Stimulated activated naive CD8-positive, alpha-beta T cell treated with anti-CD3 and anti-CD28 coated beads, Interleukin-15, Interleukin-2, amounts not matched to agents 100 U/mL and 50 U/mL, for 24 hours (primary cell): ENCODE data around the gene IGF2BP1.
"Not testable (repeated sequence)": the region's sequence is repeated elsewhere in the genome, so short reads cannot be mapped to it uniquely, and the experiment has no call there.

Experiments used
- ATAC-seq: fragments of 150-1000 bp; cut with Tn5 transposase; one replicate; pipeline ENCODE4 v1.10.0; 2021
- DNase-seq: peaks from one replicate; pipeline ENCODE4 v3.0.0; 2021

IGF2BP1 gene

DNA sequence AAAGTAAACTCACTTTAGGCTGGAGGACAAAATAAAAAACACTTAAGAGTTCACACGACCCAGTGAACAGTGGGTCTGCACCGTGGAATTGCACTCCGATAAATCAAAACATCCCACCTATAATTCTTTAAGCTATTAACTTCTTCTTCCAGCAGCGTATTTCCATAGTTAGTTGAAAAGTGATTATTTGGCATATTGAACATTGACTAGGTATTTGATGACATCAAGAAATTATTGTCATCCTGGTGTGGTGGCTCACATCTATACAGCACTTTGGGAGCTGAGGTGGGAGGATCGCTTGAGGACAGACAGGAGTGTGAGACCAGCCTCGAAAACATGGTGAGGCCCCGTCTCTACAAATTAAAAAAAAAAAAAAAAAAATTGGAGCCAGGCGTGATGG is 23.4 kb downstream of the IGF2BP1 start:
- no peak for ATAC-seq
- no peak for DNase-seq

DNA sequence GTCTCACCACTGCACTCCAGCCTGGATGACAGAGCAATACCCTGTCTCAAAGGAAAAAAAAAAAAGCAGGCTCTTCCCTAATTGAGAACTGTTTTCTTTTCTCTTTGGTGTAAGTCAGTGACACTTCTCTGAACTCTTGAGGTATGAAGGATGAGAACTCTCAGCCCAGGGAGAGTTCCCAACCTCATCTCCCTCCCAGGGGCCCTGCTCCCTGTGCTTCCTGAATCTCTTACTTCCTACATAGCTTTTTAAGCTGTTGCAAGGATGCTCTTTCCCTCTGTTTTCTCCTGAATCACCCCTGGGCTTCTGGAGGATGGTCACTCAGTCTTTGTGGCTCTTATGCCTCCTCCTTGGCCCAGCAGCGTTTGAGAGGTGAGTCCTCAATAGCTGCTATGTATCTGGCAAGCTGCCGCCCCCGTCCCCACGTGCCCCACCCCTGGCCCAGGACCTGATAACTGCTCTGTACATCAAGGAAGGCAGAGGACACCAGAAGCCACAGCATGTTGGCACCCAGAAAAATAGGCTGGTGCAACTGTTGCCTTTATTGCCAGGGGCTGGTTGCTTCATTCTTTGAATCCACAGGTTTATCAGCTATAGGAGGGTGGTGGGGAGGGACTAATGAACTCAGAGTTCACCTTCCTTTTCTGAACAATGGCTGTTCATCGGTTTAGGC is 24.0 kb downstream of the IGF2BP1 start:
- no peak for DNase-seq
- ATAC-seq = no peak

DNA sequence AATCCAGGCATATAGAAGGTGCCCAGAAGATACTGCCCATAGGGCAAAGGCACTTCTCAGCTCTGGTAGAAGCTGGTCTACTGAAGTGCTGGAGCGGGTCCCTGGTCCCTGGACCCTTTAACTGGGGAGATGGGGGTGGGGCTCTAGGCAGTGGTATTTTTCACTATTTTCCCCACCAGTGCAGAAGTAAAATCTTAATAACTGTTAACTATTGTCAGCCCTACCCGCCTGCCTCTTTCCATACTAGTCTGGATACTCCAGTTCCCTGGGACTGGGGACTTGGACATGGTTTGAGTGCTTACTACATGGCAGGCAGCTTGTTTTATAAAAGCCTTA is 24.6 kb downstream of the IGF2BP1 start:
- DNase-seq = no peak
- no peak for ATAC-seq

DNA sequence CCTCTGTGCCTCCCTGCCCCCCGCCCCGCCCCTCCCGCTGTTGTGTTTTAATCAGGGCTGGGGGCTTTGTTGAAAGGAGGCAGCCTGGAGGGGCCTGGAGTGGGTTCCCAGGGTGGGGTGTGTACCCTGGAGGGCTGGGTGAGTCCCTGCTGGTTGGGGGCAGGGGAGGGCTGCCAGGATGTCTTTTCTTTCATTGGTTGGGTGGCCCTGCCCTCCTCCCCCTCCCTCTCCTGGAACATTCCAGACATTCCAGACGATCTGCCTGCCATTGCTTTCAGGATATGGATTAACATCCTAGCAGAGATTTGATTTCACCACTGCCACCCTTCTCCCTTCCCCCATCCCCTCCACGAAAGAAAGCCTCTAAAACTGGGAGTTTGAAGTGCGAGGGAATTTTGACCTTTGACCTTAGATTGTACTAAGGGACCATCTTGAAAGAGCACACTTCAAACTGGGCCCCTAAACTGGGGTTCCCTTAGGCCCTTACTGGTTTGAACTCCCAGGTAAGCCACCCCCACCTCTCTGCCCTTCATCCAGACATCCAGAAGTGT is 25.3 kb downstream of the IGF2BP1 start:
- ATAC-seq (no peak), DNase-seq (no peak)

DNA sequence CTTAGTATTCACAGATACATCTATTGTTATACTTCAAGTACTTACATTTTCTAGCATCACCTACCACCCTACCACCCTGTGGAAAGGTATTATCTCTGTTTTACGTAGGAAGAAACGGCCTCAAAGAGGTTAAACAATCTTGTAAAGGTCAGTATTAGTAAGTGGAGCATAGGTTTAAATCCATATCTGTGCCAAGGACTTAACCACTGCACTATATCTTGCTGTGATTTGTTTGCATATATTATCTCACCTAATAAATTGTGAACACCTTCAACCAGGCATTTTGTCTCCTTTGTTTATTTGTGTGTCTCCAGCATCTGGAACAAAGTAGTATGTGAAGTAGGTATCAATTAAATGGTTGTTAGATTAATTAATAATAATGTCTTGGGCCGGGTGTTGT is 27.3 kb downstream of the IGF2BP1 start:
- no peak for DNase-seq
- ATAC-seq = no peak

DNA sequence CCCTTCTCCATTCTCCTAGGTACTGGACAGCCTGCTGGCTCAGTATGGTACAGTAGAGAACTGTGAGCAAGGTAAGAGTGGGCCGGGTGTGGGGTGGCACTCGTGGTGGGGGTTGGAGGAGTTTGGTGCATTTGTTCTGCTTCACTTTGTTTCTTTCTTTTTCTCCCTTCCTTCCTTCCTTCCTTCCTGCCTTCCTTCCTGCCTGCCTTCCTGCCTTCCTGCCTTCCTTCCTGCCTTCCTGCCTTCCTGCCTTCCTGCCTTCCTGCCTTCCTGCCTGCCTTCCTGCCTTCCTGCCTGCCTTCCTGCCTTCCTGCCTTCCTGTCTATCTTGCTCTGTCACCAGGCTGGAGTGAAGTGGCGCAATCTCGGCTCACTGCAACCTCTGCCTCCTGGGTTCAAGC is 29.3 kb downstream of the IGF2BP1 start:
- not testable (repeated sequence) for ATAC-seq, DNase-seq

DNA sequence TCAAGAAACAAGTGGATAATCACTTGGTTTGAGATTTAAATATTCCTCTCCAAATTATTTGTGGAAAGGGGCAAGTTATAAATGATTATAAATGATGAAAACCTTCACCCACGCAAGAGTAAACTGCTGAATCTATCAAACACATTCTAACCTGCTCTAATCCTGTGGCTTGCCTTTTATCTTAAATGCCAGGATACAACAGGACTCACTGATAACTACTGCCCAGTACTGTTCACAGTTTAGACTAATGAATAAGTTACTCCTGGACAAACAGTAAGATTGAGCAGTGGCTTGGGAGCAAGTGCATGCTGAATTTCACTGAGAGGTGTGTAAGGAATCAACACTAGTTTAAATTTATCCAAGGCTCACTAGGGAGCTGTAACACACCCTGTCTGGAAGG is 31.1 kb downstream of the IGF2BP1 start:
- DNase-seq (no peak), ATAC-seq (no peak)

DNA sequence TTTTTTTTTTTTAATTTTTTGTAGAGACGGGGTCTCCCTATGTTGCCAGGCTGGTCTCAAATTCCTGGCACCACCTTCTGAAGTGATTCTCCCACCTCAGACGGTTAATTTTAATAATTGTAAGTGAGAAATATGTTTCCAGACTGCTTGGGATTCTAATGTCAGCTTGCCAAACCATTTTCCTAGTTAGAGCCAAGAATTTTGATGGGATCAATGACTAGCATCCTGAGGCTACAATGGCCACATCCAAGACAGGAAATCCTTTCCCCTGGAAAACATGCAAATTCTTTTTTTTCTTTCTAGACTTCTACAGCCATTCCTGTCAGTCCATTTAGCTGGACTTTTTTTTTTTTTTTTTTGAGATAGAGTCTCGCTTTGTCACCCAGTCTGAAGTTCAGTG is 32.6 kb downstream of the IGF2BP1 start:
- ATAC-seq (no peak), DNase-seq (no peak)

DNA sequence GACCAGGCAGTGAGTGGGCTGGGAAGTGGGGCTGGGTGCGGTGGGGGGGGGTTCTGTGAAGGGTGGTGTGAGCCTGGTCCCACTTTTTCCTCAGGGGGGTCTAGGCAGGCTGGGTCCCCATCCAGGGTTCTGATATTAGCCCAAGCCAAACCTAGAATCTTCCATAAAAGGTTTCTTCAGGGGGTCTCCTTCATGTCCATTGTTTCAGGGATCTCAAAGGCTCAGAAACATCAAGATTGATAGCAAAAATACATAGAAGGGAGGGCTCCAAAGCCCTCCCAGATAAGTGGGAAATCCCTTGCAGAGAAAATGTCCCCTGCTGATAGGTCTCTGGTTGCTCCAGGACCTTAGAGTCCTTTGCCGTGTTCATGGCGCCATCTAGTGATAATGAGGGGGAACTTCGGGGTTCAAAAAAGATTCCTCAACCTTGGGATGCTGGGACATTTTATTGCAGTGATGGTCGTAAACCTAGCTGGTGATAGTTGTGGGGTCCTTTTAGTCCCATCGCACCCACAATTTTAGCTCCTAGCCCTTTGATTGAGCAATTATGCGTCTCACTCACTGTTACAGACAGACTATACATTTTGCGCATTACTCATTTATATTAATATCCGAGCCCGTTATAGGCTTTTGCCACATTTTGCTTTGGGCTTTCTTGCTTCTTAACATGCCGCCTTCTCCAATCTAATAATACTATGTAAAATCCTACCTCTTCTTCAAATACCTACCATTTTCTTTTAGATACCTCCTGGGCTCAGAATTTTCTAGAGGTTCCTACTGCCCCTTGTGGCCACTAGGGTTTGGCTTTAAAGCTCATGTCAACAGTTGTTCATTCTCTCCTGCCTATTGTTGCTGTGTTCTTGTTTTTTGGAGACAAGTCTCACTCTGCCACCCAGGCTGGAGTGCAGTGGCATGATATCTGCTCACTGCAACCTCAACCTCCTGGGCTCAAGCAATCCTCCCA is 35.1 kb downstream of the IGF2BP1 start:
- DNase-seq (peak; percentile 47), ATAC-seq (peak; percentile 75)

DNA sequence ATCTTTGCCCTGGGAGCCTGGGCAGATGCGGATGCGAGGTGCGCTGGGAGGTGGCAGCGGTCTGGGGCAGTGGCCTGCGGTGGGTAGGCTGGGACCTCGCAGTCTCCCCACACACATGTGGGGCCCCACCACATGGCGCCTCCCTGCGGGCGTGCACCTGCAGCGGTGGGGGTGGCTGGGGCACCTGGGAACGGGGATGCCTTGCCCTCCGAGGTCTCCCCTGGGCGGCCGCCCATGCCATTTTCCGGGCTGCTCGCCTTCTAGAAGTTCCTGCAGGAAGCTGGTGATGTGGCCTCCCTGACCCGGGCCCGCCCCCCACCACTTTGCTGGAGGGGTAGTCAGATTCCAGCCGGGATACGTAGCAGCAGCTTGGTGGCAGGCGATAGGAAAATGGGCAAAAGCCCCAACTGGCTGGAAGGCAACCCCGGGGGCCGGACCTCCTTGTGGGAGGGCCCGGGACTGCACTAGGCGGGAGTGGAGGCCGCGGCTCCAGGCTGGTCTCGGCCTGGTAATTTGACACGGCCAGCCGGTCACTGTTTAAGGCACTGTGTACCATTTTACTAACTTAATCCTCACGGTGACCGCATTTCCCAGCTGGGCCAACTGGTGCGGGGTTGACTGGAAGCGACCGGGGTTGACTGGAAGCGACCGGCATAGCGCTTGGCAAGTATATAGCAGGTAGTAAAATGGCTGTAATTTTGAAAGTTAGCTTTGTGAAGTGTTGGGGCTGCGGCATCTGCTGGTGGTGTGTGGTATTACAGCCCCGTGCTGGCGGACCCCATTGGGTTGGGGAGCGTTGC is 38.5 kb downstream of the IGF2BP1 start:
- peak; percentile 57 for DNase-seq
- ATAC-seq = no peak

DNA sequence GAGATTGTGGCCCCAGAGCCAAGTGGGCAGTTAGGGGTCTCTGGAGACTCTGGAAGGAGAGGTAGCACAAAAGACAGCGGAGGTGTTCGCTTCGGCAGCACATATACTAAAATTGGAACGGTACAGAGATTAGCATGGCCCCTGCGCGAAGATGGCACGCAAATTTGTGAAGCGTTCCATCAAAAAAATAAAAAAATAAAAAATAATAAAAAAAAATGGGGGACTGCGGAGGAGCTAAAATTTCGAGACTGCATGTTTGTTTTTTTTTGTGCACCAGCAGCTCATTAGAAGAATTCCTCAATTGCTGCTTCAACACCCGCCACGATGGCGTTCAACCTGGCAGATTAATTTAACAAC is 39.1 kb downstream of the IGF2BP1 start:
- no peak for DNase-seq
- ATAC-seq = no peak

DNA sequence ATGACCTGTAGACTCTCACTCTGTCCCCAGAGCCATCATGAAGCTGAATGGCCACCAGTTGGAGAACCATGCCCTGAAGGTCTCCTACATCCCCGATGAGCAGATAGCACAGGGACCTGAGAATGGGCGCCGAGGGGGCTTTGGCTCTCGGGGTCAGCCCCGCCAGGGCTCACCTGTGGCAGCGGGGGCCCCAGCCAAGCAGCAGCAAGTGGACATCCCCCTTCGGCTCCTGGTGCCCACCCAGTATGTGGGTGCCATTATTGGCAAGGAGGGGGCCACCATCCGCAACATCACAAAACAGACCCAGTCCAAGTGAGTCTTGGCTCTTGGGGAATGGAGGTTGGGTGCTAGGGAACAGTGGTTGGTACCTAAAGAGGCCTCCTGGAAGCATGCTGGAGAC is 41.0 kb downstream of the IGF2BP1 start:
- DNase-seq (no peak), ATAC-seq (no peak)

DNA sequence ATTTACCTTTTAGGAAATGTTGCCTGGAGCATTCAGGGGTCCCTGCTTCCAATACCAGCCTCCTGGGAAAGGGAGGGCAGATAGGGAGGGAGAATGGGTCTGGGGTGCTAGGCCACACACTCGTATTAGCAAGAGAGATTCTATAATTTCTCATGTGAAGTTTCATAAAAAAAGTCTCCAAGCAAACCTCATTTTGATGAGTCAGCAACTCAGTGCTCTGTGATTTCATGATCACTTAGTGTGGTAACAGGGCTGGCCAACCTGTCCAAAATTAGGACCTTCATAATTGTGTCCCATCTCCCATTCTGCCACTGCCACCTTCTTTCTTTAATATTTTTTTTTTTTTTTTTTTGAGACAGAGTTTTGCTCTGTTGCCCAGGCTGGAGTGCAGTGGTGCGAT is 41.4 kb downstream of the IGF2BP1 start:
- no peak for ATAC-seq
- no peak for DNase-seq

DNA sequence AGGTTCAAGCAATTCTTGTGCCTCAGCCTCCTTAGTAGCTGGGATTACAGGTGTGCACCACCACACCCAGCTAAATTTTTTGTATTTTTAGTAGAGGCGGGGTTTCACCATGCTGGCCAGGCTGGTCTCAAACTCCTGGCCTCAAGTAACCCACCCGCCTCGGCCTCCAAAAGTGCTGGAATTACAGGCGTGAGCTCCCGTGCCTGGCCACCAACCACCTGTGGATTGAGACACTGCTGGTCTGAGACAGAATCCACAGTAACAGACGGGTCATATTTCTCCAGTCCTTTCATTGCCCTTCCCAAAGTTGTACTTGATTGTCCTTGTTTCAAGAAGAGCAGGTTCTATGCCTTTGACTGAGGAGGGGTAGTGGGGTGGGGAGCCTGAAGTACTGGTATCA is 42.3 kb downstream of the IGF2BP1 start:
- not testable (repeated sequence) for ATAC-seq, DNase-seq

DNA sequence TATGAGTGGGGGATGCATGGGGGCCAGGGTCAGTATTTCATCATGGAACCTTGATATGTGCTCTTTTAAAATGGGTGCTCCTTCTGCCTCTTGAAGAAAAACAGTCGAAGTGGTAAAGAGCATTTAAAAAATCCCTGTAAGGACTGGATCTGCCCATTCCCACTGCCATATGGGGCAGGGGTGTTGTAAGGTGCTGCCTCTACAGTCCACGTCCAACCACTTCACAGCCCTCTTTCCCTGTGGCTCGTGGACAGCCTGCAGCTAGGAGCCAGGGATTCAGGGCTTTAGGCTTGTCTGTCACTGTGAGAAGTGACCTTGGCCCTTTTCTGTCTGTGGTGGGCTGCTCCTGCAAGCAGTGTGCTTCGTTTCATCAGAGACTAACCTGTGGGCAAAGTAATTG is 44.3 kb downstream of the IGF2BP1 start:
- no peak for ATAC-seq
- DNase-seq = no peak

DNA sequence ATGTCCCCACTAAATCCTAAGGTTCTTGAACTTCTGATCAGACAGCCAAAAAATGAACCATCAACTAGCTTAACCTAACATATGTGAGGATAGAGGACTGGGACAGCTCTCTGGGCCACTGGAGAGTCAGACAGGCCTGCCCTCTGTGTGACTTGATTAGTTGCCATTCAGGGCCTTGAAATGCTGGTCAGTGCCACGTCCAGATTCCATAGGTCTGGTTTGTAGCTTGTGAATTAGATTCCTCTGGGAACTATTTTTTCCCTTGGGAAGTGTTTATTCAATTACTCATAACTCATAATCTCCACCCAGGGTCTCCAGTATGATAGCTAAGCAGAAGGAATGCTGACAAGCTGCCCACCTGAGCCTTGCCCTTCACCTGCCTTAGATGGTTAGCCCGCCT is 48.2 kb downstream of the IGF2BP1 start:
- no peak for ATAC-seq

DNA sequence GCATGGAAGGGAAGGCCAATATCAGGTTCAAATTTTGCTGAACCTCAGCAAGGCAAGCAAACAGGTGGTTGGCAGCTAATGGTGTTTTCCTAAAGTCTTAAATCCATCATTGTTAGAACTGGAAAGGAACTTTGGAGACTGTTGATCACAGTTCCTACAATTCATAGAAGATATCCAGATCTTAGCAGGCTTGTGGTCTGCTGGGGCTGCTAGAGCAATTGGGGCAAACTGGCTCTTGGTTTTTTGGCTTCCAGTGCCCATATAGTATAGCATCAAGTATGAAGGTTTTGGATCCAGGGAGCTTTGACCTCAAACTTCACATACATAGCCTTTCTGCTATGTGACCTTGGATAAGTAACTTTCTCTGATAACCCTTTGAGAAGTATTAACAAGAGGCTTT is 49.7 kb downstream of the IGF2BP1 start:
- no peak for ATAC-seq
- no peak for DNase-seq

More for the DNA sequence above, 48.2 kb downstream of the IGF2BP1 start:
- DNase-seq = no peak

DNA sequence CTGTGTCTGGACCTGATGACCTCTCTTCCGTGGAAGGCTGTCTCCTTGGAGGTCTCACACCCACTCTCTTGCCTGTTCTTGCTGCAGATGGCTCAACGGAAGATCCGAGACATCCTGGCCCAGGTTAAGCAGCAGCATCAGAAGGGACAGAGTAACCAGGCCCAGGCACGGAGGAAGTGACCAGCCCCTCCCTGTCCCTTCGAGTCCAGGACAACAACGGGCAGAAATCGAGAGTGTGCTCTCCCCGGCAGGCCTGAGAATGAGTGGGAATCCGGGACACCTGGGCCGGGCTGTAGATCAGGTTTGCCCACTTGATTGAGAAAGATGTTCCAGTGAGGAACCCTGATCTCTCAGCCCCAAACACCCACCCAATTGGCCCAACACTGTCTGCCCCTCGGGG is 52.1 kb downstream of the IGF2BP1 start:
- no peak for DNase-seq

DNA sequence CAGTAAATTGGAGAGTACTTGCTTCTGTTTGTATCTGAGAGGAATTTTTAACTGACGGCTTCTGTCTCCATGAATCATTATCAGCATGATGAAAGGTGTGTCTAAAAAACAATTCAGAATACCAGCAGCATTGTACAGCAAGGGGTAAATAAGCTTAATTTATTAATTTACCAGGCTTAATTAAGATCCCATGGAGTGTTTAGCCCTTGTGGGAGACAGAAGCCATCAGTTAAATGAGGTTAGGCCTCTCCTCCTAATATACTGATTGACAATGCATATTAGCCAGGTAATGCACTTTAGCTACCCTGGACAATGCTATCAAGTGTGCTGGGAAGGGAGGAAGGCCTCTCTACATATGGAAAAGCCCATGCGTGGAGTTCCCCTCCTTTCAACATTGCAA is 53.4 kb downstream of the IGF2BP1 start:
- DNase-seq (no peak), ATAC-seq (no peak)

More for the DNA sequence above, 52.1 kb downstream of the IGF2BP1 start:
- ATAC-seq = no peak

DNA sequence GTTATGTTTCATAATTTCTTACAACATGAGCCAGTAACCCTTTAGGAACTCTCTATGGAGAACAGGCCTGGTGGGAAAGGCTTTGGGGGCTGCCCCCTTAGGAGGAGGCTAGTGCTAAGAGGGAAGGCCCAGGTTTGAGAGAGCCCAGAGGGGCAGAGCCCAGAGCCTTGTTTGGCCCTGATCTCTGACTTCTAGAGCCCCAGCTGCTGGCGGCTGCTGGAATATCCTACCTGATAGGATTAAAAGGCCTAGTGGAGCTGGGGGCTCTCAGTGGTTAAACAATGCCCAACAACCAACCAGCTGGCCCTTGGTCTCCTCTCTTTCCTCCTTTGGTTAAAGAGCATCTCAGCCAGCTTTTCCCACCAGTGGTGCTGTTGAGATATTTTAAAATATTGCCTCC is 54.1 kb downstream of the IGF2BP1 start:
- DNase-seq (no peak), ATAC-seq (no peak)

DNA sequence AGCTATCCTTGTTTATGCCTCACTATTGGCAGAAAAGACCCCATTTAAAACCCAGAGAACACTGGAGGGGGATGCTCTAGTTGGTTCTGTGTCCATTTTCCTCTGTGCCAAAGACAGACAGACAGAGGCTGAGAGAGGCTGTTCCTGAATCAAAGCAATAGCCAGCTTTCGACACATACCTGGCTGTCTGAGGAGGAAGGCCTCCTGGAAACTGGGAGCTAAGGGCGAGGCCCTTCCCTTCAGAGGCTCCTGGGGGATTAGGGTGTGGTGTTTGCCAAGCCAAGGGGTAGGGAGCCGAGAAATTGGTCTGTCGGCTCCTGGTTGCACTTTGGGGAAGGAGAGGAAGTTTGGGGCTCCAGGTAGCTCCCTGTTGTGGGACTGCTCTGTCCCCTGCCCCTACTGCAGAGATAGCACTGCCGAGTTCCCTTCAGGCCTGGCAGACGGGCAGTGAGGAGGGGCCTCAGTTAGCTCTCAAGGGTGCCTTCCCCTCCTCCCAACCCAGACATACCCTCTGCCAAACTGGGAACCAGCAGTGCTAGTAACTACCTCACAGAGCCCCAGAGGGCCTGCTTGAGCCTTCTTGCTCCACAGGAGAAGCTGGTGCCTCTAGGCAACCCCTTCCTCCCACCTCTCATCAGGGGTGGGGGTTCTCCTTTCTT is 56.1 kb downstream of the IGF2BP1 start:
- ATAC-seq = no peak
- no peak for DNase-seq
